Erythroblast (primary cell): ENCODE measurements around the gene AUTS2.

Experiments
- GATA1 ChIP-seq: IDR thresholded peaks from 2 replicates; pipeline ENCODE4 v1.6.1; 2011; ENCODE audit warnings: low read depth, mild to moderate bottlenecking, control low read depth, low read length, moderate library complexity
- POLR2A ChIP-seq: IDR thresholded peaks from 2 replicates; pipeline ENCODE4 v1.6.1; 2011; ENCODE audit warnings: mild to moderate bottlenecking, low read length

- TF ChIP-seq POLR2A = no peak
- TF ChIP-seq GATA1 = no peak
Measured at GRCh38 chr7:70568674-70569334, 970.5 kb downstream of the AUTS2 start.
